Keratinocyte (primary cell): Measurements from ENCODE around the gene DLG2. TPM values are rescaled to one million over a fixed set of nuclear protein-coding genes. Genes with fewer than 3 reads are reported as not detected.
A peak's percentile ranks its signal among the peaks of the same experiment; 100 is the strongest.

Source experiments
- DNase-seq: peaks from one replicate; pipeline ENCODE4 v3.0.0-alpha.2; 2011; ENCODE audit warnings: low read depth, missing footprints, low spot score
- FAIRE-seq: peaks from 2 replicates; lab custom pipeline; 2011; peaks lifted over from hg19 to GRCh38; lab: Jason Lieb, UNC
- H2AFZ ChIP-seq: 2 replicates; pipeline ENCODE4 v1.6.0; 2012; ENCODE audit warnings: low read length, control low read depth, inconsistent platforms; ENCODE audit not compliant: control insufficient read depth
- H3K27ac ChIP-seq: 2 replicates; pipeline ENCODE4 v1.5.1; 2011; ENCODE audit warnings: low read length; ENCODE audit not compliant: control insufficient read depth, insufficient read depth
- H3K27me3 ChIP-seq: 3 replicates; pipeline ENCODE4 v1.6.0; 2011; ENCODE audit warnings: low read length; ENCODE audit not compliant: control insufficient read depth, insufficient read depth; ENCODE audit errors: extremely low read depth
- H3K36me3 ChIP-seq, 2 experiments: 2 replicates in 1 of 2; 3 replicates in 1 of 2; pipeline ENCODE4 v1.5.1; 2011; ENCODE audit warnings: low read length in 2 of 2, mild to moderate bottlenecking in 1 of 2; ENCODE audit not compliant: control insufficient read depth in 2 of 2, insufficient read depth in 2 of 2; ENCODE audit errors: extremely low read depth in 1 of 2
- H3K4me1 ChIP-seq: 3 replicates; pipeline ENCODE4 v1.5.1; 2011; ENCODE audit warnings: low read length; ENCODE audit not compliant: control insufficient read depth, insufficient read depth; ENCODE audit errors: extremely low read depth
- H3K4me2 ChIP-seq: 3 replicates; pipeline ENCODE4 v1.6.0; 2011; ENCODE audit warnings: low read depth, low read length; ENCODE audit not compliant: control insufficient read depth, insufficient read depth; ENCODE audit errors: extremely low read depth
- H3K4me3 ChIP-seq, 3 experiments: fragments of 200-600 bp in 1 of 3; sonication (generic) in 1 of 3; 2 replicates in 2 of 3; 3 replicates in 1 of 3; pipeline ENCODE4 v1.5.1; 2011 to 2016; ENCODE audit warnings: low read length in 3 of 3, mild to moderate bottlenecking in 3 of 3, control low read depth in 2 of 3, inconsistent platforms in 1 of 3, low read depth in 1 of 3, mixed read lengths in 1 of 3, mixed run types in 1 of 3, moderate library complexity in 1 of 3; ENCODE audit not compliant: control insufficient read depth in 2 of 3, insufficient read depth in 2 of 3; ENCODE audit errors: extremely low read depth in 1 of 3
- H3K79me2 ChIP-seq: 2 replicates; pipeline ENCODE4 v1.6.0; 2012; ENCODE audit warnings: low read length; ENCODE audit not compliant: control insufficient read depth, insufficient read depth
- H3K9ac ChIP-seq: 3 replicates; pipeline ENCODE4 v1.6.0; 2011; ENCODE audit warnings: low read length; ENCODE audit not compliant: control insufficient read depth, insufficient read depth; ENCODE audit errors: extremely low read depth
- H3K9me1 ChIP-seq: 3 replicates; pipeline ENCODE4 v1.6.0; 2011; ENCODE audit warnings: low read length; ENCODE audit not compliant: control insufficient read depth, insufficient read depth; ENCODE audit errors: extremely low read depth
- H3K9me3 ChIP-seq: 2 replicates; pipeline ENCODE4 v1.5.1; 2012; ENCODE audit warnings: low read depth, low read length; ENCODE audit not compliant: control insufficient read depth
- H4K20me1 ChIP-seq: 3 replicates; pipeline ENCODE4 v1.6.0; 2011; ENCODE audit warnings: low read length; ENCODE audit not compliant: control insufficient read depth, insufficient read depth; ENCODE audit errors: extremely low read depth
- EZH2 ChIP-seq: IDR thresholded peaks from one replicate; pipeline ENCODE4 v1.6.1; 2012; ENCODE audit warnings: inconsistent platforms, mild to moderate bottlenecking, low read length, moderate library complexity
- dilution Hi-C: fragments of 300-500 bp; cut with MboI; formaldehyde crosslinking; loops from one replicate; pipeline ENCODE4 v1.7.0; 2020; ENCODE audit warnings: low sequenced_read_pairs; ENCODE audit not compliant: extremely low pct_ligation_motif_present
- polyA plus RNA-seq, 5 experiments: library from polyadenylated mRNA; depleted of rRNA in 3 of 5; stranded (reverse) in 3 of 5; stranded (forward) in 1 of 5; unstranded in 1 of 5; fragments of >200 nt; gene quantifications; 1 replicate in 1 of 5; 2 replicates in 3 of 5; 3 replicates in 1 of 5; pipeline versions ENCODE4 v1.2.1 to v1.2.3, GENCODE V29; 2011 to 2012; ENCODE audit warnings: missing spikeins in 2 of 5, low read depth in 1 of 5, low replicate concordance in 1 of 5
- TF ChIP-seq, protein P1 (sequence below), 3 experiments: IDR thresholded peaks in 1 of 3; conservative IDR thresholded peaks in 1 of 3; optimal IDR thresholded peaks in 1 of 3; 2 replicates in 2 of 3; 3 replicates in 1 of 3; pipeline versions ENCODE3 to v1.5.1; 2011; ENCODE audit warnings: low read length in 3 of 3, mild to moderate bottlenecking in 3 of 3, moderate library complexity in 2 of 3, control low read depth in 1 of 3, inconsistent platforms in 1 of 3; ENCODE audit not compliant: insufficient read depth in 2 of 3; ENCODE audit errors: extremely low read depth in 1 of 3

The DLG2 gene
- polyA plus RNA-seq, 1 donor (not counting 4 experiments of a cell fraction or from before 2014, with no cell fraction given), result 0.55 TPM

DNA sequence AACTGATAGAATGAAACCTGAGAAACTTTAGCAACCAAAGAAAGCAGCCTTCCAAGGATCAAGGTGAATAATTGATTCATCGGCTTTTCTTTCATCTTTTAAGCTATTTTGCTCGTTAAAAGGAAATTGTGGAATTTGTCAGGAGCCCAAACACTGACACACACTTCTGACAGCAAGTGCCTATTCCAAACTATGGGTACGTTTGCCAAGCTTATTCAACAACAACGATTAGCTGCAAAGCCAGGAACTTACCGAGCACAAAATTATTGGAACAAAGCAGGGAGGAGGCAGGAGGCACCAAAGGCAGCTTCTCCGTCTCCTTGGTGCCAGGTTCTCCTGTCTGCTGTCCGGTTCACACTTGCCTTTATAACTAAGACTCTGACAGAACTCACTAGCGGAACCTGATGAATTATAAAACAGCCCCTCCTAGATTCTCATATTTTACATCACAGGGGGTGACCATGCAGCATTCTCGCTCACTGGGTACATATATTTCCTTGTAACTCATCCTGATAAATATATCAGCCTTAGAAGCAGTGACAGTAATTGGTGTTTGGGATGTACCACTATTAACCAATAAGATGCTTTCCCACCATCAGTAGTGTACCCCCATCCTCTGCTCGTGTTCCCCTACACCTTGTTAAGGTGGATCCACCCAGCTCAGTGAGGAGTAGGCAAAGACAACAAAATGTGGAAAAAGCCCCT lies 1945.1 kb downstream of the DLG2 start:
- Histone ChIP-seq H3K79me2 (no peaks in the 10 kb centered on the region), H3K27ac (no peak overlapping the region), H3K9me1 (no peaks in the 10 kb centered on the region), H3K36me3 (no peaks in the 10 kb centered on the region), H3K27me3 (peaks cover 4% of the 10 kb centered on the region), H3K4me2 (peak overlapping the region; percentile 1), H3K4me1 (no peaks in the 10 kb centered on the region), H3K9me3 (no peaks in the 10 kb centered on the region), H3K4me3 (no peak overlapping the region), H4K20me1 (no peaks in the 10 kb centered on the region), H3K9ac (no peak overlapping the region), H2AFZ (no peak overlapping the region)
- TF ChIP-seq EZH2, result no peak
- TF ChIP-seq, protein P1, sequence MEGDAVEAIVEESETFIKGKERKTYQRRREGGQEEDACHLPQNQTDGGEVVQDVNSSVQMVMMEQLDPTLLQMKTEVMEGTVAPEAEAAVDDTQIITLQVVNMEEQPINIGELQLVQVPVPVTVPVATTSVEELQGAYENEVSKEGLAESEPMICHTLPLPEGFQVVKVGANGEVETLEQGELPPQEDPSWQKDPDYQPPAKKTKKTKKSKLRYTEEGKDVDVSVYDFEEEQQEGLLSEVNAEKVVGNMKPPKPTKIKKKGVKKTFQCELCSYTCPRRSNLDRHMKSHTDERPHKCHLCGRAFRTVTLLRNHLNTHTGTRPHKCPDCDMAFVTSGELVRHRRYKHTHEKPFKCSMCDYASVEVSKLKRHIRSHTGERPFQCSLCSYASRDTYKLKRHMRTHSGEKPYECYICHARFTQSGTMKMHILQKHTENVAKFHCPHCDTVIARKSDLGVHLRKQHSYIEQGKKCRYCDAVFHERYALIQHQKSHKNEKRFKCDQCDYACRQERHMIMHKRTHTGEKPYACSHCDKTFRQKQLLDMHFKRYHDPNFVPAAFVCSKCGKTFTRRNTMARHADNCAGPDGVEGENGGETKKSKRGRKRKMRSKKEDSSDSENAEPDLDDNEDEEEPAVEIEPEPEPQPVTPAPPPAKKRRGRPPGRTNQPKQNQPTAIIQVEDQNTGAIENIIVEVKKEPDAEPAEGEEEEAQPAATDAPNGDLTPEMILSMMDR (optimal IDR thresholded peaks at IDR 0.05 in 1 of 3, IDR thresholded peaks at IDR 0.05 in 1 of 3, conservative IDR thresholded peaks at IDR 0.05 in 1 of 3; ENCODE audit: extremely low read depth in 1 of 3, insufficient read depth in 2 of 3, low read length in 3 of 3), result no peak
- dilution Hi-C loops, result no loop called here
- no peak for FAIRE-seq
- no peak for DNase-seq

DNA sequence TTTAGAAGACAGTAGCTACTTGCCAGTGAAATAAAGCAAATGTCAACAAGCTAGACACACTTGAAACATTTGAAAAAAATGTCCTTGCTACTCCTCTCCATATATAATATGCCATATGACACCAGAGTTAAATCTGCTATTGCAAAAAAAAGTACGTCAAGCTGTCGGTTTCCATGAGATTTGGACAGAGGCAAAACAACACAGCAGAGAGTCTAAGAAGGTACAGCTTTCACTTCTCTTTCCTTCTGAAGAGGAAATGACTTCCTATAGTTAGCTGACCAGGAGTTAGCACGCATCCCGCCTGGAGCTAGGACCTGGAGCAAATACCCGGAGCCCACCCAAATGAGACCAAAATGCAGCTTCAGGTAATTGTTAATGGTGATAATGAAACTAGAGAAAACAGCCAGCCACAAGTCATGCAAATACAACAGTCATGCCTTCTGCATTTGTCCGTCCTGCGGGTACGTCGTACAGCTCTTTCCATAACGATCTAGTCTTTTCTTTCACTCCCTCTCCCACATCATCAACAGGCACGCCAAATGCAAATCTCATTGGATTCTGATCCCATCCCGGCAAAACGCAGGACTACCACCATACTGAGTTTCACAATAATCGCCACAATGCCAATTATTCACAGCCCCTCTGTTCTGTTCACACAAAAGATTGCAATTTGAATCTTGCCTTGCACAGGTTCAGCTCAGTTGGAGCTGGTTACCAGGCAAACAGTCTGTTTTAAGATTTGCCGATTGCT lies 1945.9 kb downstream of the DLG2 start:
- dilution Hi-C loops, result no loop called here
- H3K4me3 ChIP-seq, result no peak overlapping the region

More for the DNA sequence above, 1945.9 kb downstream of the DLG2 start:
- Histone ChIP-seq H3K4me2 (peak overlapping the region; percentile 1), H3K4me1 (no peaks in the 10 kb centered on the region), H3K79me2 (no peaks in the 10 kb centered on the region), H3K9ac (no peak overlapping the region), H3K9me1 (no peaks in the 10 kb centered on the region), H2AFZ (no peak overlapping the region), H3K27ac (no peak overlapping the region), H3K9me3 (no peaks in the 10 kb centered on the region), H3K27me3 (peaks cover 4% of the 10 kb centered on the region), H3K36me3 (no peaks in the 10 kb centered on the region), H4K20me1 (no peaks in the 10 kb centered on the region)
- no peak for FAIRE-seq
- no peak for DNase-seq
- TF ChIP-seq EZH2, result no peak
- TF ChIP-seq, protein P1 (optimal IDR thresholded peaks at IDR 0.05 in 1 of 3, IDR thresholded peaks at IDR 0.05 in 1 of 3, conservative IDR thresholded peaks at IDR 0.05 in 1 of 3; ENCODE audit: extremely low read depth in 1 of 3, insufficient read depth in 2 of 3, low read length in 3 of 3), result no peak
